ENCODE data around the gene PDK2.

PDK2 gene

DNA sequence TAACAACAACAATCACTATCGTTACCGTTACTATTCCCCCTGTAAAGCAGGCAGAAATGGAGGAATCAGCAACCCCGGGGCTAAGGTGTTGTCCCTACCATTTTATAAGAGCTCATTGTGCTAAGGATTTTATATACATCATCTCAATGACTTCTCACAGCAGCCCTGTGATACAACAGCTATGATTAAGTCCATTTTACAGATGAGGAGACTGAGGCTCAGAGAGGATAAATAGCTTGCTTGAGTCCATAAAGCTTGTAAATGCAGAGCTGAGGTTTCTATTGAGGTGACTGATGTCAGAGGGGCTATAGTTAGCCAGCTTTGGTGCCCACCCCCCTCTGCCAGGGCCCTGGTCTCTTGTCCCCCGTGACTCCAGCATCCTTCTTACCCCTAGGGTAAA, 16.7 kb upstream of the PDK2 start:
- DNase-seq (ENCODE audit: low read depth) = no peak
- TF ChIP-seq, protein P1, sequence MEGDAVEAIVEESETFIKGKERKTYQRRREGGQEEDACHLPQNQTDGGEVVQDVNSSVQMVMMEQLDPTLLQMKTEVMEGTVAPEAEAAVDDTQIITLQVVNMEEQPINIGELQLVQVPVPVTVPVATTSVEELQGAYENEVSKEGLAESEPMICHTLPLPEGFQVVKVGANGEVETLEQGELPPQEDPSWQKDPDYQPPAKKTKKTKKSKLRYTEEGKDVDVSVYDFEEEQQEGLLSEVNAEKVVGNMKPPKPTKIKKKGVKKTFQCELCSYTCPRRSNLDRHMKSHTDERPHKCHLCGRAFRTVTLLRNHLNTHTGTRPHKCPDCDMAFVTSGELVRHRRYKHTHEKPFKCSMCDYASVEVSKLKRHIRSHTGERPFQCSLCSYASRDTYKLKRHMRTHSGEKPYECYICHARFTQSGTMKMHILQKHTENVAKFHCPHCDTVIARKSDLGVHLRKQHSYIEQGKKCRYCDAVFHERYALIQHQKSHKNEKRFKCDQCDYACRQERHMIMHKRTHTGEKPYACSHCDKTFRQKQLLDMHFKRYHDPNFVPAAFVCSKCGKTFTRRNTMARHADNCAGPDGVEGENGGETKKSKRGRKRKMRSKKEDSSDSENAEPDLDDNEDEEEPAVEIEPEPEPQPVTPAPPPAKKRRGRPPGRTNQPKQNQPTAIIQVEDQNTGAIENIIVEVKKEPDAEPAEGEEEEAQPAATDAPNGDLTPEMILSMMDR (IDR thresholded peaks at IDR 0.05; ENCODE audit: low read depth, low read length, missing control alignments) = no peak
- H3K4me3 ChIP-seq (ENCODE audit: low read depth, low read length) = no peak overlapping the region

DNA sequence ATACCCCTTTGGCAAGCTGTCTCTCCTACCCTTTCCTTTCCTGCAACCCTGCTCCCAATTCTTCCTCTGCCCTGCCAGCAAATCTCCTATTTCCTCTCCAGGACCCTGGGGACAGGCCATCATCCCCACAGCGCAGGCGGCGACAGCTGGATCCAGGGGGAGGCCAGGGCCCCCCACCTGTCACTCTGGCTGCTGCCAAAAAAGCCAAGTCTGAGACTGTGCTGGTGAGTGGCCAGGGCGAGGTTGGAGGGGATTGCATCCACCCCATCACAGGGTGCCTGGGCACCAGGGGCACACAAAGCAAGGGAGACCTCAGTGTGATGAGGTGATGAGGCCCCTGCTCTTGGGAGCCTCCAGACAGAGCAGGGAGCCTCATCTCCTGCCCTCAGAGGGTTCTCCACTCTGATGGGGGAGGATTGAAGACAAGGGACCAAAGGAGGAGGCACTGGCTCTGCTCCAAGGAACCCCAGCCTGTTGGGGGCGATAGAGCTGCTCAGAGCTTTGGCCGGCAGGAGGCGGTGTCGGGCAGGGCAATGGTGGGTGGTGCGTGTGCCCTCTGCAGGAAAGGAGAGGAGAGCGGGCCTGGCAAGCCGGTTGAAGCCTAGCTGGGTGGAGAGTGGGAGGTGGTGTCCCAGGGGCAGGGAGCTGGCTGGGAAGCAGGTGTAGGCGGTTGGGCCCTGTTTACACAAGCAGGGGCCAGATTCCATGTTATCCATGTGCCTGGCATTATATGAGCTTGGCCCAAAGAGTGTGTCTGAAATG, 15.6 kb upstream of the PDK2 start:
- TF ChIP-seq, protein P1 (IDR thresholded peaks at IDR 0.05; ENCODE audit: low read depth, low read length, missing control alignments) = peak; percentile 92
- H3K4me3 ChIP-seq (ENCODE audit: low read depth, low read length) = no peak overlapping the region
- no peak for DNase-seq (ENCODE audit: low read depth)

DNA sequence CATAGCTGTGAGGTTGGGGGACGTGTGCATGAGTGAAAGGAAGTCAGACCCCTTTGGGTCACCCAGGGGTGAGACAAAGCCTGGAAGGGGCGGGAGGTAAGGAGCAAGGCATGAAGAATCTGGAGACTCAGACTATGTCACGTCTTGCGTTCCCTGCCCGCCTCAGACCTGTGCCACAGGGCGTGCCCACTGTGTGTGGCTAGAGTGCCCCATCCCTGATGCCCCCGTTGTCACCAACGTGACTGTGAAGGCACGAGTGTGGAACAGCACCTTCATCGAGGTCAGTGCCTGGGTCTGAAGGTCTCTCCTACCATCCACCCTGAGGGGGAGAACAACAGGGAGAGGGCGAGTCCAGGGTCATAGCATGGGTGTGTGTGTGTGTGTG, 15.1 kb upstream of the PDK2 start:
- no peak for DNase-seq (ENCODE audit: low read depth)
- TF ChIP-seq, protein P1 (IDR thresholded peaks at IDR 0.05; ENCODE audit: low read depth, low read length, missing control alignments) = no peak
- H3K4me3 ChIP-seq (ENCODE audit: low read depth, low read length) = no peak overlapping the region

DNA sequence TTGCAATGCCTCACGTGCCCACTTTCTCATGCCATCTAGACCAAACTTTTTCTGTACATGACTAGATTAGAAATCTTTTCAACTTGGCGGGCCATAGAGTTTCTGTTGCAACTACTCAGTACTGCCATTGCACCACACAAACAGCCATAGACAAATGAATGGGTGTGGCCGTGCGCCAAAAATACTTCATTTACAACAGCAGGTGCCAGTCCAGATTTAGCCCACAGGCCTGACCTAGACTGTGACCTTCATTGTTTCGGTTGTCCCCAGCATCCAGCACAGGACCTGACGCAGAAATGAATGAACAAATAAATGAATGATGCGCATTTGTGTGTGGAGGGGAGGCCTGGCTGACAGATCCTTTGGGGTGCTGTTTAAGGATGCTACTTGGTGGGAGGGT, 14.3 kb upstream of the PDK2 start:
- no peak overlapping the region for H3K4me3 ChIP-seq (ENCODE audit: low read depth, low read length)
- peak; percentile 64 for DNase-seq (ENCODE audit: low read depth)
- TF ChIP-seq, protein P1 (IDR thresholded peaks at IDR 0.05; ENCODE audit: low read depth, low read length, missing control alignments) = no peak

DNA sequence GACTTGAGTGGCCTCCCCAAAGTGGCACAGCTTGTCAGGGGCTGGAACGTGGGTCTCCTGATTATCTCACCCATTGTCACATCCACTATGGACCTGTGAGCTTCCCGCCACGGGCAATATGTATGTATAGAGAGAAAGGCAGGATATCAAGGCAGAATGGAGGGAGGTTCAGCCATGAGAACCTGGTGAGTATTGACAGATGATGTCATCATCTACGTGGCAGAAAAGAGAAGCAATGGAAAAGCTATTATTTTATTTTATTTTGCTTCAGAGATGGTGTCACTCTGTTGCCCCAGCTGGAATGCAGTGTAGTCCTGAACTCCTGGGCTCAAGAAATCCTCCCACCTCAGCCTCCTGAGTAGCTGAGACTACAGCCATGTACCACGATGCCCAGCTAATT, 13.4 kb upstream of the PDK2 start:
- H3K4me3 ChIP-seq (ENCODE audit: low read depth, low read length) = no peak overlapping the region
- no peak for DNase-seq (ENCODE audit: low read depth)
- TF ChIP-seq, protein P1 (IDR thresholded peaks at IDR 0.05; ENCODE audit: low read depth, low read length, missing control alignments) = no peak

DNA sequence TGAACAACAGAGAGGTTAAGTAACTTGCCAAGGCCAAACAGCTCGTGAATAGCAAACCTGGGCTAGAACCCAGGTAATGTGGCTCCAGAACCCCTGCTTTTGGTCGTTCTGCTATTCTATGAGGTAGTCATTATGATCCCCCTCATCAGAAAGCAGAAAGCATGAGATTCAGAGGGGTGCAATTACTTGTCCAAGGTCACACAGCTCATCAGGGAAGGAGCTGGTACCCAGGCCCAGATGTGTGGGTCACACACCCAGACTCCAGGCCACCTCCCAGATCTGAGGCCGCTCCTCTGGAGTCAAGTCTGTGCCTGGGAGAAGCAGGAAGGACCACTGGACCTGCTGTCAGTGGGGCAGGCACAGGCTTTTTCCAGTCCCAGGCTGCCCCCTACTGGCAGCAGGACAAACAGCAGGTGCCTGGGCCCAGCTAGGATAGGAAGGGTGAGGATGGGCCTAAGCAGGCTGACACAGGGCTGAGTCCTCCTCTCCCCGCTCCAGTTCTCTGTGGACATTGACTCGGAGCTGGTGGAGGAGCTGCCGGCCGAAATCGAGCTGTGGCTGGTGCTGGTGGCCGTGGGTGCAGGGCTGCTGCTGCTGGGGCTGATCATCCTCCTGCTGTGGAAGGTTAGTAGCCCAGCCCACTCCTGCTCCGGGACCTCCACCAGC, 7.8 kb upstream of the PDK2 start:
- TF ChIP-seq, protein P1 (IDR thresholded peaks at IDR 0.05; ENCODE audit: low read depth, low read length, missing control alignments) = peak; percentile 98
- no peak for DNase-seq (ENCODE audit: low read depth)
- H3K4me3 ChIP-seq (ENCODE audit: low read depth, low read length) = no peak overlapping the region

Data from GM12864 (cell line).